ENCODE results near the gene IDI2.
"Not testable (repeated sequence)": the region's sequence is repeated elsewhere in the genome, so short reads cannot be mapped to it uniquely, and the experiment has no call there.

The IDI2 gene

DNA sequence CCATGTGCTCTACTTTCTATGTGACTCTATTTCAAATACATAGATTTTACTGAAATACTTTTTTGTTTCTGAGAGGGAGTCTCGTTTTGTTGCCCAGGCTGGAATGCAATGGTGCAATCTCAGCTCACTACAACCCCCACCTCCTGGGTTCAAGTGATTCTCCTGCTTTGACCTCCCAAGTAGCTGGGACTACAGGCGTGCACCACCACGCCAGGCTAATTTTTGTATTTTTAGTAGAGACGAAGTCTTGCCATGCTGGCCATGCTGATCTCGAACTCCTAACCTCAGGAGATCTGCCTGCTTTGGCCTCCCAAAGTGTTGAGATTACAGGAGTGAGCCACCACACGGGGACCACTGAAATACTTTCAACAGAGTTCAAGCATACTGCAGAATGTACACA, 19.8 kb upstream of the IDI2 start:
- no peak for DNase-seq

DNA sequence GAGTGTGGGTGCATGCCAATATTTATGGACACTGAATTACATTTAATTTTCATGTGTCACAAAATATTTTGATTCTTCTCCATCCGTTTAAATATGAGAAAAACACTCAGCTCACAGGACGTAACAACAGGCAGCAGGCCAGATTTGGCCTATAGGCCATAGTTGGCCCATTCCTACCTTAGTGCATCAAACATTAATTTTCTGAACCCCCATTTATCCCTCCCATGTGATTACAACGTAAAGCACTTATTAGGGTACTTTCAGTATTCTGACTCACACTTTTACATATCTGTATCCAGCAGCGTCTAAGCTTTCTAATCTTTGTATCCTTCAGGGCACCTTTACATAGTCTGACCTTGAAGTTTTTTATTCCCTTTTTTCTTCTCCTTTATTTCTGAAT, 19.3 kb upstream of the IDI2 start:
- no peak for DNase-seq

DNA sequence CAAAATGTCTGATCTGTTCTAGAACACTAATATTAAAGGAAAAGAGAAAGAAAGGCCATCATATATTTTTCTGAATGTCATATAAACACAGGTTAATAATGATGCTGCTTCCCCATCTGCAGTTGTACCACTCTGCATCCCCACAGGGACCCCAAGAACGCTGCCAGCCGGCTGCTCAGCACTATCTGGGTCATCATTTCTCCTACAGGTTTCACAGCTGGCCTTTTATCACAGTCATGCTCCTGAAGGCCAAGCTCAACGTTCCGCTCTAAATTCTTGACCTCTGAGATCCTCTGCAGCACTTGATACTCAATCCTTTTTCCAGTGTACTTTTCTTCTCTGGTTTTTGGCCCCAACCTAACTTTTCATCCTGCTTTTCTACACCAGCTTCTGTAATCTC, 18.5 kb upstream of the IDI2 start:
- no peak for DNase-seq

DNA sequence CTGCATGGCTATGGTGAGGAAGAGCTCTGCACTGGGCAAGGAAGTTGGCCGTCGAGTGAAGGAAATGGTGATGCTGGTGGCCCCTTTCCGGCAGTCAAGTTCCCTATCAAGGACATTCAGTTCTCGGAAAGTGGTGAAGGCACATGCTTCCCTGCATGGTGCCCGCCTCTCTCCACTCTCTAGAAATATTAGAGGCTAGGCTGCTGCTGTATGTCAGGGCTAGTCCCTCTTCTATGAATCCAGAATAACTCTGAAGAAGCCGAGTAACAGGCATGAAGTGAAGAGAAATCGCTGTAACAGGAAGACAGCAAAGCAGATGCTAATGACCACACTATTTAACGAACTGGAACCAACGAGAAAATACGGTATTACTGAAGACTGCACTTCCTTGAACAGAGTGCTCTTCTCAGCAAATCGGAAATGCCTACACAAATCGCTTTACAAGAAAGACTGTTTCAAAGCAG, 17.9 kb upstream of the IDI2 start:
- no peak for DNase-seq

GRCh38 chr10:1041514-1041913, 15.9 kb upstream of the IDI2 start:
- DNase-seq = no peak

DNA sequence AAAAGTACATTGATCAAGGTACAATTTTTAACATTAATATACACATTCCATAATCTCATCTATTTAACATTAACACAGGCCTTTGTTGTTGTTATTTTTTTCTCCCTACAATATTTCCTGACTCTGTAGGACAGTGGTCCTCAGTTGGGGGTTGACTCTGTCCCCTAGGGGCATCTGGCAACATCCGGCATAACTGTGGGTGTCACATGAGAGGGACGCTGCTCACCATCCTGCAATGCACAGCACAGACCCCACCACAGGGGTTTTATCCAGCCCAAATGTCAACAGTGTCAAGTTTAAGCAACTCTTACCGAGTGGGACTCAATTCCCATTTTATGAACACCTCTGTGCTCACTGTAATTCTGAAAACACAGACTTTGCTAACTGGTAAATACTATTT, 14.5 kb upstream of the IDI2 start:
- no peak for DNase-seq

DNA sequence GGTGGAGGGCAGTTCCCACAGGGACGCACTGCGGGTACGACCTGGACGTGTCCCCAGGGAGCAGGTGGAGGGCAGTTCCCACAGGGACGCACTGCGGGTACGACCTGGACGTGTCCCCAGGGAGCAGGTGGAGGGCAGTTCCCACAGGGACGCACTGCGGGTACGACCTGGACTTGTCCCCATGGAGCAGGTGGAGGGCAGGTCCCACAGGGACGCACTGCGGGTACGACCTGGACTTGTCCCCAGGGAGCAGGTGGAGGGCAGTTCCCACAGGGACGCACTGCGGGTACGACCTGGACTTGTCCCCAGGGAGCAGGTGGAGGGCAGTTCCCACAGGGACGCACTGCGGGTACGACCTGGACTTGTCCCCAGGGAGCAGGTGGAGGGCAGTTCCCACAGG, 13.1 kb upstream of the IDI2 start:
- not testable (repeated sequence) for DNase-seq

DNA sequence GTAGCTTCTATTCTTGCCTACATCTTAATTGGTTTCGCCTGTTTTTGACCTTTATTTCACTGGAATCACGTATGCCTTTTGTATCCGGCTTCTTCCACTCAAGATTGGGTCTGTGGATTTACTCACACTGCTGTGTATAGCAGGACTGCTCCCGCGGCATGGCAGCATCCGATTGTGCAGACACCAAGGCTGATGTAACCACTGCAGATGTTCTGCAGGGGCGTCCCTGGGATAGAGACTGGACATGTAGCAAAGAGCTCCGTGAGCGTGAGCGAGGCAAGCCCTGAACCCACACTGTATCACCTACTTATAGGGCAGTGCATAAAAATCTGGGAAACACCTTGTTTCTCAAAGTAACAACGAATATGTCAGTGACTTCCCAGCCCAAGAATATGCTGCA, 11.4 kb upstream of the IDI2 start:
- DNase-seq = no peak

DNA sequence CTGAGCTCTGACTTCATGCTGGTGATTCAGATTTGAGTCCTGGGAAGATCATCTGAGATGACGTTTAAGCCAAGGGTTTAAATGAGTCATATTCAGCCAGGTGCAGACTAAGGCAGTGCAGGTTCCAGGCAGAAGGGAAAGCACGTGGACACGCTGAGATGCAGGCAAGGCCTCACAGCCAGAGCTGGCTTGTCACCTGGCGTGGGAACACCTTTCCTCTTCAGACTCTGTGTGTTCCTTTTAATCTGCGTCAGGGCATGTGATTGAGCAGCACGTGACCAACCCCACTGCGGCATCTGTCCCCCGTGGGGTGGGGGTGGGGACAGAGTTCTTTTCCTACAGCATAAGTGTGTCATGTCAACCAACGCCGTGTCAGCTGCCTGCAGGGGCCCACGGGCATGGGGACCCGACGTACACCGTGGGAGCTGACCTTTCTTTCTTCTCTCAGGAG, 10.7 kb upstream of the IDI2 start:
- DNase-seq = no peak

DNA sequence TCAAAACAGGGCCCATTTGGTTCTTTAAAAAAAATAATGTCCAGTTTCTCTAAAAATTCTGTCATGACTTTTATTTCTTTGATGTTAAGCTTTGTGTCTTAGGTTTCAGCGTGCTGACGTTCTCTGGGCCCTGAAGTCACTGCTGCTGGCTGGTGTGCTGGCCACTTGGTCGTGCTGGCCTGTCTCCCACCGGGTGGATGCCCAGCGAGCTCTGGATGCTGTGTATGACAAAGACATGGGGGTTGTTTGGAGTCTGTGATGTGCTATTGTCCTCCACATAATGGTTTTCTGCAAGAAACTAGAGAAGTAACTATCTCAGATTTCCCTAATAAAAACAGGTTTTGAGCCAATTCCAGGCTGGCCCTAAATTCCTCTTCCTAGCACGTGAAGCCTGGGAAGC, 9.5 kb upstream of the IDI2 start:
- DNase-seq = no peak

- DNase-seq = no peak
Measured at GRCh38 chr10:1034758-1035157, 9.1 kb upstream of the IDI2 start.

DNA sequence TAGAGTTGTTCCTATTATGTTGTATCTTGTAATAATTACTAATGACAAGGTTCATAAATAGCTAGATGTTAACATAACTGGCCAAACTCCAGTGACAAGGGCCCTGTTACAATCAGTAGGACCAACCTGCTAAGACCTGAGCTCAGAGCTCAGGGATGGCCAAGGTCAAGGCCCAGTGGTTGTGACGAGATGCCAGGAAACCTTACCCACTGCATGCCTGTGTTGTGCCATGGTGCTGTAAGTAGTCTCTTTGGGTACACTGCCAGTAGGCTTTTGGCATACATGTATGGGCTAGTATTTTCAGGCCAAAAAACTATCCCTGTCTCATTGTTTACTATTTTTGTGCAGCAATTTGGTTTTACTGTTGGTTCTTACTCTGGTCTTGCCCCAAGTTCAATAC, 7.9 kb upstream of the IDI2 start:
- DNase-seq = no peak

- no peak for DNase-seq
Measured at GRCh38 chr10:1029838-1030237, 4.2 kb upstream of the IDI2 start.

- no peak for DNase-seq
Measured at GRCh38 chr10:1026578-1026977, 919 bp upstream of the IDI2 start.

DNA sequence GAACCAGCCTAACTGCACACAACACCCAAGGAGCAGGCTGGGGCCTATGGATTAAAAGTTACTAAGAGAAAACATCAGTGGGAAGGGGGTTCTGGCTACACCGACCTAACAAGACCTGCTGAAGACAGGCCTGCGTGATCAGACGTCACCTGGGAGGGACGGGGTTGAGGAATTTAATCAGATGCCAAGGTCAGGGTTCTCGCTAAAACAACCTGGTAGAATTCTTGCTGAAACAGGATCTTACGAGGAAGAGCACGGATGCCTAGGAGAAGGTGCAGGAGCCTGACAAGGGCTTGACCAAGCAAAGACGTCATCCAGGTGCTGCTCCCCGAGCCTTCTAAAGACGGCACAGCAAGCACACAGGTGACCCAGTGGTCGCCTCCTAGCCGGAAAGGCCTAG, 1.6 kb downstream of the IDI2 start:
- DNase-seq = no peak

GRCh38 chr10:1022413-1022812, 3.2 kb downstream of the IDI2 start:
- no peak for DNase-seq

DNA sequence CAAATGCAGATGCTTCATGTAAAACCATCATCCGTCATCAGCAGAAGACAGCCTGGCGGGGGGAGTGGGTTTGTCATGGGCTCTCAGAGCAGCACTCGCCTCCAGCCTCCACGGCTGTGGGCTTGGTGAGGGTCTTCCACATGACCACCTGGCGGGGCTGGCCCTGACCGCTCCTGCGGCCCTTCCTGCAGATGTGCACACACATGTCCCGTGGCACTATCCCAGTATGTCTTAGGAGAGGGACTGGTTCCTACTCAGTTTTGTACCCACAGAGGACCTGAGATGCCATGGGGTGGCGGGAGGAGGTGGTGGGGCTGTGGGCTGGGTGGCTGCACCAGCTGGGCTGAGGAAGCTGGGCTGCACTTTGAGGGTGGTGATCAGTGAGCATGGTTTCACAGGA, 4.7 kb downstream of the IDI2 start:
- DNase-seq = no peak

GRCh38 chr10:1020460-1020859, 5.2 kb downstream of the IDI2 start:
- no peak for DNase-seq

GRCh38 chr10:1019362-1019761, 6.3 kb downstream of the IDI2 start:
- DNase-seq = no peak

GRCh38 chr10:1015688-1016087, 10.0 kb downstream of the IDI2 start:
- DNase-seq = no peak

DNA sequence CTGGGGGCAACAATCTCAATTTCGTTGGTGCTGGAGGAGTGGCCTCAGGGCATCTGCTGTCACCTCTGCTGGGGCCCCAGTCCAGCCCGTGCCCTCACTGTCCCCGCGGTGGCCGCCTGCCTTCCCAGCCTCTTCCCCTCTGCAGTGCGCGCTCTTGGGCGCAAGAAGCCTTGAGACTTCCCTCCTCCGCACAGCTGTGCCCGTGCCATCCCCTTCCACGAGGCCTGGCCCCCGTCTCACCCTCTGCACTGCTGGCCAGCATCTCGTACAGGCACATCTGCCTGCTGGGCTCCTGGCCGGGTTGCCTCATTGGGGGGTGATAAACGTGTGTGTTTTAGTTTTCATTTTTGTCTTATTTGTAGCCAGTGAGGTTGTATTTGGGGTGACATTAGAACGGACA, 14.0 kb downstream of the IDI2 start:
- DNase-seq = no peak

DNA sequence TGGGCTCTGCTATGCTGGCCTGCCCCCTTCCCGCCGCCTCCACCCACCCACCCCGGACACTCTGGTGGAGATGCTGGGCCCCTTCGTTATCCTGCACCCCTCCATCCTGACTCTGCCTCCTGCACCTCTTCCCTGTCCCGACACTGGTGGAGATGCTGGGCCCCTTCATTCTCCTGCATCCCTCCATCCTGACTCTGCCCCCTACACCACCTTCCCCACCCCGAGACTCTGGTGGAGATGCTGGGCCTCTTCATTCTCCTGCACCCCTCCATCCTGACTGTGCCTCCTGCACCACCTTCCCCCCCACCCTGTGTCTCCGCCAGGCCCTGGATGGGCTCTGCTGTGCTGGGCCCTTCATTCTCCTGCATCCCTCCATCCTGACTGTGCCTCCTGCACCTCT, 15.0 kb downstream of the IDI2 start:
- DNase-seq = no peak

- not testable (repeated sequence) for DNase-seq
Measured at GRCh38 chr10:1009947-1010346, 15.7 kb downstream of the IDI2 start.

GRCh38 chr10:1009071-1009494, 16.6 kb downstream of the IDI2 start:
- no peak for DNase-seq

DNA sequence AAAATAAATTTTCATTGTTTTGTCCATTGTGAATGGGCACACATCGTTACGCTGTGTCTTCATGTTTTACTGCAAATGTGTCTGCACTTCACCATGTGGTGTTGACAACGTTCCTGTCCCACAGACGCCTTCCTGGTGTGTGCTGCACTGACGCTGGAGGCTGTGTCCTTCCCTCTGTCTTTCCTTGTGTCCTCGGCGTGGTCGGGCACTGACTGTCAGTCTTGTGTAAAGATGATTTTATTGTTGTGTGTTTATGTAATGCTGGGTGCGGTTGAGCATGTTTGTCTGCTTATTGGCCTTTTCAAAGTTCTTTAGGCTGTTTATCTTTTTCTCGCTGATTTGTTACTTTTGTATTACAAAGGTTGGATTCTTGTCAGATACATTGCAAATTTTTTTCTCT, 18.1 kb downstream of the IDI2 start:
- no peak for DNase-seq

GRCh38 chr10:1006573-1006972, 19.1 kb downstream of the IDI2 start:
- DNase-seq = no peak
